ENCODE measurements around the gene NAV2. TPM values are rescaled to one million over a fixed set of nuclear protein-coding genes. Genes with fewer than 3 reads are reported as not detected.

The NAV2 gene
- total RNA-seq, 1 donor: 11.2 TPM

GRCh38 chr11:19725379-19726079, 12.9 kb downstream of the NAV2 start:
- H3K4me3 ChIP-seq (ENCODE audit: low read depth, low read length): no peak overlapping the region
- TF ChIP-seq CTCF (IDR thresholded peaks at IDR 0.05; ENCODE audit: insufficient read depth, low read depth, low read length): no peak
- DNase-seq (ENCODE audit: low read depth): no peak

- DNase-seq (ENCODE audit: low read depth): peak; percentile 76
- no peak overlapping the region for H3K4me3 ChIP-seq (ENCODE audit: low read depth, low read length)
- TF ChIP-seq CTCF (IDR thresholded peaks at IDR 0.05; ENCODE audit: insufficient read depth, low read depth, low read length): no peak
Observed at GRCh38 chr11:19727246-19727645, 14.6 kb downstream of the NAV2 start.

GRCh38 chr11:19728436-19728835, 15.8 kb downstream of the NAV2 start:
- TF ChIP-seq CTCF (IDR thresholded peaks at IDR 0.05; ENCODE audit: insufficient read depth, low read depth, low read length): no peak
- no peak overlapping the region for H3K4me3 ChIP-seq (ENCODE audit: low read depth, low read length)
- peak; percentile 39 for DNase-seq (ENCODE audit: low read depth)

DNA sequence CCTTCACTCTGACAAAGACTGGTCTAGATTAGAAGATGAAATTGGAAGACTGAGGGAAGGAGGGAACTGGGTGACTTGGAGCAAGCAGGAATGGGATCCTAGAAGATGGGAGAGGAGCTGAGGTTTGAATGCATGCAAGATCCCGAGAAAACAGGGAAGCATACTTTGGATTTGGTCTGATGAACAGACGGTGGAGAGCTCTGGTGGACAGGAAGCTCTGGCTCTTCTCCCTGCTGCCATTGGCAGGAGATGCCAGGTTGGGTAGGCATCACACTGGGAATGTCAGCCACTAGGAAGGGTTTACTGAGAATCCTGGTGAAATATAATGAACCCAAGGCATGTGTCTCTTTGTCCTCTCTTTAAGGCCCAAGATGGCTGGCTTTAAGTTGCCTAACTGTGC, 16.5 kb downstream of the NAV2 start:
- no peak for TF ChIP-seq CTCF (IDR thresholded peaks at IDR 0.05; ENCODE audit: insufficient read depth, low read depth, low read length)
- no peak for DNase-seq (ENCODE audit: low read depth)
- H3K4me3 ChIP-seq (ENCODE audit: low read depth, low read length): no peak overlapping the region

DNA sequence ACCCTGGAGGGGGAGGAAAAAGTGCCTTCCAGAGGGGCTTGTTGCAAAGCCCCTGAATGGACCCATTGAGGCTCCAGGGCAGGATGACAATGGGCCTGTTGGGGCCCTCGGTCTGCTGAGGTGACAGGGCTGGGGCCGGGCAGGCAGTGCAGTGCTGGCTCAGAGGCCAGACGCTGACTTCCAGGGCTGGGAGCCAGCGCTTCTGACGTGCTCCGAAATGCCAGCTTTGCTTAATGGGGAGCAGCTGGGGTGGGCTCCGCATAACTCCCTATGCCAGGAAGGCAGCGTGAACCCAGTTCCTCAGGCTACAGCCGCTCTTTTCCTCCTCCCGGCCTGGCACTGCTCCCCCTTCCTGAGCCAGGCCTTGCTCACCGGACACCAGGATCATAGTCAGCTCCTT, 17.7 kb downstream of the NAV2 start:
- H3K4me3 ChIP-seq (ENCODE audit: low read depth, low read length): no peak overlapping the region
- TF ChIP-seq CTCF (IDR thresholded peaks at IDR 0.05; ENCODE audit: insufficient read depth, low read depth, low read length): no peak
- DNase-seq (ENCODE audit: low read depth): no peak

GRCh38 chr11:19734171-19734570, 21.5 kb downstream of the NAV2 start:
- TF ChIP-seq CTCF (IDR thresholded peaks at IDR 0.05; ENCODE audit: insufficient read depth, low read depth, low read length): no peak
- H3K4me3 ChIP-seq (ENCODE audit: low read depth, low read length): no peak overlapping the region
- no peak for DNase-seq (ENCODE audit: low read depth)

Measured in fibroblast of villous mesenchyme (primary cell).